ENCODE measurements around the gene LRRC23. TPM values are rescaled to one million over a fixed set of nuclear protein-coding genes. Genes with fewer than 3 reads are reported as not detected.
"Not testable (repeated sequence)": the region's sequence is repeated elsewhere in the genome, so short reads cannot be mapped to it uniquely, and the experiment has no call there.

Gene LRRC23
- total RNA-seq, 4 donors from 2014 or later, result 1.7 to 35.5 (median 3.0) TPM; not detected in 1

- peak overlapping the region; percentile 82 to 91 (median 87) for H3K27ac ChIP-seq
- peak overlapping the region; percentile 43 to 62 (median 47) for H3K4me3 ChIP-seq
- H3K9me3 ChIP-seq, result no peaks in the 10 kb centered on the region
- no peak for TF ChIP-seq POLR2A (IDR thresholded peaks at IDR 0.05)
- TF ChIP-seq CTCF (IDR thresholded peaks at IDR 0.05), result no peak
- no peak for DNase-seq
- H3K36me3 ChIP-seq, result no peaks in the 10 kb centered on the region
- no peaks in the 10 kb centered on the region for H3K27me3 ChIP-seq
- peaks cover 0 to 3% (median 0%) of the 10 kb centered on the region in 4 donors for H3K4me1 ChIP-seq
Measured at GRCh38 chr12:6891646-6892001, 13.0 kb upstream of the LRRC23 start.

- H3K4me3 ChIP-seq, DNase-seq, H3K4me1 ChIP-seq, H3K27ac ChIP-seq, H3K36me3 ChIP-seq, H3K27me3 ChIP-seq, H3K9me3 ChIP-seq: not testable (repeated sequence)
Measured at GRCh38 chr12:6892683-6893082, 11.9 kb upstream of the LRRC23 start.

GRCh38 chr12:6894321-6894720, 10.3 kb upstream of the LRRC23 start:
- no peaks in the 10 kb centered on the region for H3K9me3 ChIP-seq
- no peak overlapping the region for H3K4me3 ChIP-seq
- no peak overlapping the region for H3K27ac ChIP-seq
- no peaks in the 10 kb centered on the region for H3K27me3 ChIP-seq
- H3K4me1 ChIP-seq, result peaks cover 0 to 3% (median 0%) of the 10 kb centered on the region in 4 donors
- no peaks in the 10 kb centered on the region for H3K36me3 ChIP-seq
- TF ChIP-seq POLR2A (IDR thresholded peaks at IDR 0.05) (no peak), CTCF (IDR thresholded peaks at IDR 0.05) (no peak)
- DNase-seq, result no peak

GRCh38 chr12:6896846-6897435, 7.7 kb upstream of the LRRC23 start:
- TF ChIP-seq CTCF (IDR thresholded peaks at IDR 0.05), result no peak
- TF ChIP-seq POLR2A (IDR thresholded peaks at IDR 0.05), result no peak
- Histone ChIP-seq H3K36me3 (no peaks in the 10 kb centered on the region), H3K4me1 (peaks cover 0 to 12% (median 4%) of the 10 kb centered on the region in 4 donors), H3K9me3 (no peaks in the 10 kb centered on the region), H3K4me3 (no peak overlapping the region), H3K27me3 (no peaks in the 10 kb centered on the region), H3K27ac (no peak overlapping the region)
- DNase-seq, result no peak

- no peaks in the 10 kb centered on the region for H3K27me3 ChIP-seq
- TF ChIP-seq POLR2A (IDR thresholded peaks at IDR 0.05), result no peak
- TF ChIP-seq CTCF (IDR thresholded peaks at IDR 0.05), result no peak
- H3K4me1 ChIP-seq, result peaks cover 0 to 12% (median 5%) of the 10 kb centered on the region in 4 donors
- no peak for DNase-seq
- no peak overlapping the region for H3K4me3 ChIP-seq
- no peaks in the 10 kb centered on the region for H3K36me3 ChIP-seq
- no peaks in the 10 kb centered on the region for H3K9me3 ChIP-seq
- no peak overlapping the region for H3K27ac ChIP-seq
Measured at GRCh38 chr12:6899427-6899826, 5.2 kb upstream of the LRRC23 start.

- Histone ChIP-seq H3K9me3 (no peaks in the 10 kb centered on the region), H3K36me3 (no peaks in the 10 kb centered on the region), H3K4me3 (no peak overlapping the region), H3K27me3 (no peaks in the 10 kb centered on the region), H3K4me1 (peaks cover 0 to 12% (median 6%) of the 10 kb centered on the region in 4 donors), H3K27ac (peak overlapping the region in 1 of 4 donors; percentile 55)
- DNase-seq, result peak; percentile 34 to 83 (median 70)
- TF ChIP-seq CTCF (IDR thresholded peaks at IDR 0.05) (no peak), POLR2A (IDR thresholded peaks at IDR 0.05) (no peak)
Measured at GRCh38 chr12:6899837-6900519, 4.6 kb upstream of the LRRC23 start.

All from Peyer's patch (tissue), 4 donors.